LNCaP clone FGC (cell line): ENCODE measurements around the gene CCDC93.

ENCODE experiments used
- DNase-seq: peaks from one replicate; pipeline ENCODE4 v3.0.0-alpha.2; 2011; ENCODE audit warnings: low read depth
- H3K4me3 ChIP-seq: 2 replicates; pipeline ENCODE4 v1.5.1; 2011; ENCODE audit warnings: mild to moderate bottlenecking, low read depth, low read length, control low read depth
- CTCF ChIP-seq: IDR thresholded peaks from 2 replicates; pipeline ENCODE4 v1.5.1; 2012; ENCODE audit warnings: mild to moderate bottlenecking; ENCODE audit not compliant: control insufficient read depth, insufficient read depth; ENCODE audit errors: extremely low read depth

The CCDC93 gene

GRCh38 chr2:117885308-117885707 lies 128.6 kb downstream of the CCDC93 start:
- no peak overlapping the region for H3K4me3 ChIP-seq
- TF ChIP-seq CTCF, result no peak
- no peak for DNase-seq

- TF ChIP-seq CTCF, result no peak
- no peak overlapping the region for H3K4me3 ChIP-seq
- DNase-seq, result no peak
Observed at GRCh38 chr2:117879003-117879402, 134.9 kb downstream of the CCDC93 start.

- TF ChIP-seq CTCF, result no peak
- H3K4me3 ChIP-seq, result no peak overlapping the region
- DNase-seq, result no peak
Observed at GRCh38 chr2:117875786-117876185, 138.1 kb downstream of the CCDC93 start.
